OCI-M1 (cell line): Measurements from ENCODE around the gene LZTFL1.
A peak's percentile ranks its signal among the peaks of the same experiment; 100 is the strongest.
"Not testable (repeated sequence)": the region's sequence is repeated elsewhere in the genome, so short reads cannot be mapped to it uniquely, and the experiment has no call there.

Source experiments
- DNase-seq: peaks from one replicate; lab custom pipeline; 2025; lab: John Stamatoyannopoulos, UW

LZTFL1 gene

DNA sequence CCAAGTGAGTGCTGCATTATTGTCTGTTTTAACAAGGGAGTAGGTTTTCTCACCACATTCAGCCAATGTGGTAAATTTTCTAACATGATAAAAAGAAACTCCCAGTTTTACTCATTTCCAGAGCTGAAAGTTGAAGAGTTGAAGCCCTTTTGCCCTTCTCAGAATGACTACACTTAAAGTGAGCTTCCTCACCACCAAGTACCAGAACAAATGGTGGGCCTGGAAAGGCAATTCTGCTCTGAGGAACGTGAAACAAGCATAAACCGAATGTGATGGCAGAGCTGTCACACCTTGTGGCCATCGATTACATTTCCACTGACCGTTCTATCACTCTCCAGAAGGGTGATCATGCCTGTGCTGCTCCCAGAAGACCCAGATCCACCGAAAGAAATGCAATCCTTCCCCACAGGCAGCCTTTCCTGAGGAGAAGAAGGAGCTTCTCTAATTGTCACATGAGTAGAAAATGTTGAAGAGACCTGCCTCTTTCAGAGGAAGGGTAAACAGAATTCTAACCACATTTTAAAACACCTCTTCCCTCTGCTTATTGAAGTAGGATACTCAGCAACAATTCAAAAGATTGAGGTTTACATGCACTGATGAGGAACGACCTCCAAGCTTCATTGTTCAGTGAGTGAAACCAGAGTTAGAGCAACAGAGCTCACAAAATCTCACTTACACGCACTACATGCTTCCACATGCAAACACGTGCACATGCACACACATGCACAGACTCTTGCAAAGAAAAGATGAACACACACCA, 23.0 kb upstream of the LZTFL1 start:
- DNase-seq = peak; percentile 21

DNA sequence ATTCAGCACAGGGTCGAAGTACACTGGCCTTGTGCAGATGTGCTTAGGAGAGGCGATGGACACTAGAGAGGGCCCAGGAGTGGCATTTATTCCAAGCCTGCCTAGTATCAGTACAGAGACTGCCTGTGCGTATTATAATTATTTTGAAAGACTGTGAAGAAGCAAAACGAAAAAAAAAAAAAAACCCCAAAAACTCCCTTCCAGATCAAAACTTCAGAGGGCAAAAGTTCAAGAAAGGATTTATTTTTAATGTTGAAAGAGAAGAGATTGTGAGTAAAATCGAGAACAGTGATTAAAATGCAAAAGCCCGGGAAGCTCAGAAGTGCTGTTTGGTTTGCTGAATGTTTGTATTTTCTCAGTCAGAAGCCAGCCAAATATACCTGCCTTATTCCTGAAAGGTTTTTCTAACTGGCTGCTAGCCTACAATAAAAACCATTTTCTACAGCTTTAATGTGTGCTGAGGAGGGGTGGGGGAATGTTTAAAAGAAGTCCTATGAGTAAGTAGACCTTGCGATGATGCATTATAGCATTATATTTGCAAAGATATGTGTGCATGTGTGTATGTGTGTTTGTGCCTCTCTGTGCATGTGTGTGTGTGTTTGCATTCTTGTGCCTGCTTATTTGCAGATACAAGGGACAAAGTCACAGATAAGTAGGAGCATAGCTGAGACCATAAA, 19.3 kb upstream of the LZTFL1 start:
- DNase-seq = no peak

DNA sequence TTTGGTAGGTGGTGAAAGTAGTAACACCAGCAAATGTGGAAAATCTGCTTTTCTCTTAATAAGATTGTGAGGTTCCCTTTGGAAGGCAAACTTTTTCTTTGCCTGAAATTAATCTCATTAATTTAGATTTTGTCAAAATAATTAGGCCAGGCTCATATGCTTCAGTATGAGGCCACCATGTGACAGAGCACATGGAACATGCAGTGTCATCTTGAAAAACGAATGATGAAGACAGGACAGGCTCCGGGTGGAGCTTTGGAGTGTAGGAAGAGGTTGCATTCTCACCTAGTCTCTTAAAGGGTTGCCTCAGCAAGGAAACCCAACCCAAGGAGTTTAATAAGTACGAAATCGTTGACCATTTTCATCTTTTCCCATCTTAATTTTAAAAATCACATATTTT, 18.6 kb upstream of the LZTFL1 start:
- no peak for DNase-seq

DNA sequence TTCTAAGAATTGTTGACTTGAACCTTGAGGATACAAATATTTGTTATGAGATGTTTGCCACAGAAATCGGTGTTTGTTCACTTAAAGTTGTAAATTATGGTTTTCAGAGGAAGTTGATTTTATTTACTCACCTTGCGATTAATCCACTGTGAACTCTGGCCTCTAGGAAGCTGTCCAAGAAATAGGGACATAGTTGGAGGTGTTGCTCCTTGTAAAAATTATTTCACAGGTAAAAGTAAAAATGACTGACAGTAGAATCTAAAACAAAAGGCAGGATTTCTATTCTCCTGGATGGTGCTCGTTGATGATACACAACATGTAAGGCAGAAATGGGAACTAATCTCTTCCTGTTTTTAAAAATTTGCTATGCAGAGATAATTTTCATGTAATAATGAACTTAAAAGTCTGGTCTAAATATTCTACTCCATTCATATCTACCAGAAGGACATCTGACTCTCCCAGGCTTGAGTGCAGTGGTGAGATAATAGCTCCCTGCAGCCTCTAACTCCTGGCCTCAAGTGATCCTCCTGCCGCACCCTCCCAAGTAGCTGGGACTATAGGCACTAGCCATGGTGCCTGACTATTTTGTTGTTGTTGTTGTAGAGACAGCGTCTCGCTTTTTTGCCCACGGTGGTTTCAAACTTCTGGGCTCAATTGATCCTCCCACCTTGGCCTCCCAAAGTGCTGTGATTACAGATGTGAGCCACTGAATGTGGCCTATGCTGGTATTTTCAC, 17.1 kb upstream of the LZTFL1 start:
- peak; percentile 87 for DNase-seq

DNA sequence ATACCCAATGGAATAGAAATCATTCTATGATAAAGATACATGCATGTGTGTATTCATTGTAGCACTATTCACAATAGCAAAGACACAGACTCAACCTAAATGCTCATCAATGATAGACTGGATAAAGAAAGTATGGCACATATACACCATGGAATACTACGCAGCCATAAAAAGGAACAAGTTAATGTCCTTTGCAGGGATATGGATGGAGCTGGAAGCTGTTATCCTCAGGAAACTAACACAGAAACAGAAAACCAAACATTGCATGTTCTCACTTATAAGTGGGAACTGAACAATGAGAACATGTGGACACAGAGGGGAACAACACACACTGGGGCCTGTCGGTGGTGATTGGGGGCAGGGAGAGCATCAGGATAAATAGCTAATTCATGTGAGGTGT, 15.1 kb upstream of the LZTFL1 start:
- DNase-seq = not testable (repeated sequence)

DNA sequence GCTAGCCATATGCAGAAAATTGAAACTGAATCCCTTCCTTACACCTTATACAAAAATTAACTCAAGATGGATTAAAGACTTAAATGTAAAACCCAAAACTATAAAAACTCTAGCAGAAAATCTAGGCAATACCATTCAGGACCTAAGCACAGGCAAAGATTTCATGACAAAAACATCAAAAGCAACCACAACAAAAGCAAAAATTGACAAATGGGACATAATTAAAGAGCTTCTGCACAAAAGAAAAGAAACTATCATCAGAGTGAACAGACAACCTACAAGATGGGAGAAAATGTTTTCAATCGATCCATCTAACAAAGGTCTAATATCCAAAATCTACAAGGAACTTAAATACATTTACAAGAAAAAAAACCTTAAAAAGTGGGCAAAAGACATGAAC, 14.4 kb upstream of the LZTFL1 start:
- not testable (repeated sequence) for DNase-seq

DNA sequence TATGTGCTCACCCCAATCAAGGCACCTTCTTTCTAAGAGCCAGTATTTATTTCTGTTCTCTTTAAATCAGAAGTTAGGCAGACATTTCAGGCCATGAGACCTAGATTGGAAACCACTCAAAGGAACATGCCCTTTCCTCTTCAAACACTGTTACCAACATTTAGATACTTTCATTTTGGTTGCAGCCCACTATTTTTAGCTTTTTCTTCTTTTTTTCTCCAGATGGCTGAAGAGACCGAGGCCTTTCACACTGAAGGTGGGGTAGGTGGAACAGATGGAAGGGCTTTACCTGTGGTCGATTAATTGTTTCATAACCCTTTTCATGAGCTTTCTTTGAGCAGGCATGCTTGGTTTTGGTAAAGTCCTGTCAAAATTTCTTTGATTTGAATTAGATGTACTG, 10.9 kb upstream of the LZTFL1 start:
- DNase-seq = no peak

DNA sequence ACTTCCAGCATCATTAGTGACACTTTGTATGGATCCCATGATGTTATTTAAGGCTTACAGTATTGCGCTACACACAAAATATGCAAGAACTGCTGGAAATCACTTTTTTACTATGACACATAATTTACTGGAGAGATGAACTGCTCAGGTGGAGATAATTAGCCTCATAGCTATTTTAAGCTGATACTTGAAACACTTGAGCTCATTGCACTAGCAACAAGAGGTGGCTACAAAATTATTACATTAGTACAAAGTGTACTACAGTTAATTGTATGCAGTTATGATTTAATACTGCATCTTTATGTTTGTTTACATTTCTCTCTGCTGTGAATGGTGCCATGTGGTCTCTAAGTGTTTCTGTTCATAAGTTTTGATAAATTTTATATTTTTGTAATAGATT, 6.5 kb upstream of the LZTFL1 start:
- no peak for DNase-seq

DNA sequence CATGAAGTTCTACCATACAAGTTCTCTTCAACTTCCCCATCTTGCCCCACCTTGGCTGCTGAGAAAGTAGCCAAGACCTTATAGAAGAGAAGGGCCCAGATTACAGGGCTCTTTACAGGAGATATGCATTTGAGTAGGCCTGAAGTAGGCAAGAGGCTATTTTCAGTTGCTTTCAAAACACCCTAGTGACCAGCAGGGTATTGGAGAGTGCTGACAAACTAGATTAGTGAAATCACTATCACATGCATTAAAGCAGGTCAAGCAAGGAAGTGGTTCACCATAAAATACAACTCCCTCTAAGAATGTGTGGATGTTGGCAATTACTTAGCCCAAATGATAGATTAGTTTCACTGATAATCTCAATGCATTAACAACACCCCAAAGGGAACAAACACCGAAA, 2.7 kb upstream of the LZTFL1 start:
- peak; percentile 4 for DNase-seq

DNA sequence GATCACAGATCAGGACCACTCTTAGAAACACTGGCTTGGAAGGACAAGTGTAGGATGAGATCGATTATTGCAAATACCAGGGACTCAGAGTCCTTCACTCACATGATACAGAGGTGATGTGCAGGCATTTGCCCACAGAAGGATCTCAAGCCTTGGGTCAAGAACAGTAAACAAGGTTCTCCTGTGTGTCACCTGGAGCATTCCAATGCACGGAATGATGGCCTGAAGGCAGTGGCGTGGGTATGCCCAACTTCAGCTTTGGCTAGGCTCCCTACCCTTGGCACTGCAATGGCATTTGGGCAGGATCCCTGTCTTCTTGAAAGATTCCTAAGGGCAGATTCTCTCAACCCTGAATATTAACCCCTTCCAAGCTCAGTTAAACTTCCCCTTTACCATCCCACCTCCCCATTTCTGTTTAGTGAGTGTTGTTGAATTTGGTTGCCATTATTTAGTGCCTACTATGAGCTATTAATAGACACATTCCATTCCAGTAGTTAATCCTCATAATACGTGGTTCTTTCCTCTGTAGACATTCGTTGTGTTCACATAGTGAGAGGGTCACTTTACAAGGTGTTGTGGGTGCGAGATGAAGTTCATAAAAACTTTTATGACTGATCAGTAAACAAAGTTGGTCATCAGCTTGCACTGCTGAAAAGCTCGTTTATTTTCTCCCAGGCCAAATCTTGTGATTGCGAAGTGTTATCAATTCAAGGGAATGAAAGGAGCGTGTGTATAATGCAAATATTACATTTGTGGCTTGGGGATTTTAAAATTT, 1.1 kb upstream of the LZTFL1 start:
- no peak for DNase-seq

DNA sequence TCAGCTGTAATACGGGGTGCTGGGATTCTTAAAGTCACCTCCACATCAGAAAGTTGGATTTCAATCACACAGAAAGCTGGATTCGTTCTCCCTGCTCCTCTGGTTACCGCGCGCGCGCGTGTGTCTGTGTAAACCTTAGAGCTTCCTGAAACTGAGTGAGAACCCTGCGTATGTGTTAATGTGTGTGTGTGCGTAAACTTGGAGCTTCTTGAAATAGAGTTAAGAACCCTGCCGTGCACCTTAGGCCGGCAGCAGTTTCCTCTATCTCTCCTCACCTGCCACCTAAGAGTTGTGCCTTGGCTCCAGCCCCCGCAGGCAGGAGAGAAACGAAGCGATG, 531 bp downstream of the LZTFL1 start:
- peak; percentile 27 for DNase-seq

DNA sequence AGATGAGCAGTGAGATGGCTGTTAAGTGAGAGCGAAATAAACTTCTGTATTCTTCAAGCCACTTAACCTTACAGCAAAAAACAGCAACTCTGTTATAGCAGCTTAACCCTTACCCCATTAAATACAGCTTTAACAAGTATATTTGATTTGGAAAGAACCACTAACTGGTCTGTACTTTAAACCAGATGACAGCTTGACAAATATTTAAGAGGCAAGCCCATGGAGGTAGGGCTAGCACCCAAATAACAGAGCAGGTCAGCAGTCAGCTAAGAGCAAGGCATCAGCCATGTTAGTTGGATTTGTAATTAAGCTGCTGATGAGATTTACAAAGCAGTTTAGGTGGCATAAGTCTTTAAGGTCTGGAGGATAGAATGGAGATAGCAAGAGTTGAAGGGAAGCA, 3.5 kb downstream of the LZTFL1 start:
- no peak for DNase-seq

DNA sequence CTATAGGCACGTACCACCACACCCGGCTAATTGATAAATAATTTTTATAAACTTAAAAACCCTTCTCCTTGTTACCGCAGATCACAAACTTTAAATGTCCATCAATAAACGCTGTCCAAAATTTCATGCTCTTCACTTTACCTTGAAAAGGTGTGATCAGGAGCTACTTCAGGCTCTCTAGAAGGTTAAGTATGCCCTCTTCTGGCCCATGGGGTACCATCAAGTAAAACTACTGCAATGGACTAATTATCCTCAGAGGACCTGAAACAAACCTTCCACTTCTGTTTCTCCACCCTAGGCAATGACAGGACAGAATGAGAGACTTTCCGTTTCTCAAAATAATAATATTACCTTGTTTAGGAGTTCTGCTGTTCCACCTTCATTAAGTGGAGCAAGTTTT, 9.2 kb downstream of the LZTFL1 start:
- peak; percentile 11 for DNase-seq

DNA sequence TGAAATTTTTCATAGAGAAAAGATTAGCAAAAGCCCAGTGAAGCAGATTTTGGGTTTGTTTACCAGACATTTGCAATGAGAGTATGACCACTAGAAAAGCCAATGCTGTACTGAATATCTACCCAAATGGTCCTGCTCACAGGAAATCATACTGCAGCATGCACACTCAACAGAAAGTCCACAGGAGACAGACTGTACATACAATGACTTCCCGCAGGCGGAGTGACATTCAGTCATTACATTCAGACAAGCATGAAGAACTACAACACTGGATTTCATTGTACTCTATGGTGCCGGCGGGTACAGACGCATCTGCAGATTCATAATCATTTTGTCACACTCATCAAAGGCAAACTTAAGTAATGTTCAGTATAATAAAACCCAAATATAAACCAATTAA, 11.8 kb downstream of the LZTFL1 start:
- DNase-seq = no peak

DNA sequence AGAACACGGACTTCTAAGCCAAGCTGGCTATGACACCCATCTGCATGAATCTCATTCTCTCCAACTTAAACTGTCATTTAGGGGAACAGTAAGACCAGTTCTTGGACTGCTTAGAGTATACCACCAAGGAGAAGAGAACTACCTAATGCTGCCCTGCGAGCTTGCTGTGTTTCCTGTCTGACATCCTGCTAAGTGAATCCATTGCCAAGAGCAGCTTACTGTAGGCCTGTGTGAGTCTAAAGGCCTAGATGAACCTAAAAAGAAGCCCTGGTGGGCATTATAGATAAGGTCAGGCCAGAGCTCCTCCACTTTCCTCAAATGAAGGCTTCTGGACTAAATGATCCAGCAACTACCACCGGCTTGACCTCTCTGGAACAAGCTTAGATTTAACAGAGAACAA, 15.0 kb downstream of the LZTFL1 start:
- DNase-seq = no peak

DNA sequence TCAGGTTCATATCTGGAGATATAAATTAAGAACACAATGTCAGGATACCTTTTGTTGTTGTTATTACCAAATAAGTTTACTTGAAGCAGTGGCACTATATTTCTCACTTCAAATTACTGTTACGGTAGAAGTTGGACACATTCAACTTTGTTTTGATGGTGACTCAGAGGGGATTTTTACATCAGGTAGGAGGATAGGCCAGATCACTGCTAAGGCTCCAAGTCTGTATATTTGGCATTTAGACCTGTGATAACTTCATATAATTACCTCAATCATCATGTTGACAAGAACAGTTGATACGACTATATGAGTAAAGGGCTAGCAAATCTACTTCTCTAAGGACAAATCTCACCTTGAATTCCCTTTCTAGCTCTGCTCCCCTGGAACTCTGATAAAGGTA, 15.6 kb downstream of the LZTFL1 start:
- no peak for DNase-seq

DNA sequence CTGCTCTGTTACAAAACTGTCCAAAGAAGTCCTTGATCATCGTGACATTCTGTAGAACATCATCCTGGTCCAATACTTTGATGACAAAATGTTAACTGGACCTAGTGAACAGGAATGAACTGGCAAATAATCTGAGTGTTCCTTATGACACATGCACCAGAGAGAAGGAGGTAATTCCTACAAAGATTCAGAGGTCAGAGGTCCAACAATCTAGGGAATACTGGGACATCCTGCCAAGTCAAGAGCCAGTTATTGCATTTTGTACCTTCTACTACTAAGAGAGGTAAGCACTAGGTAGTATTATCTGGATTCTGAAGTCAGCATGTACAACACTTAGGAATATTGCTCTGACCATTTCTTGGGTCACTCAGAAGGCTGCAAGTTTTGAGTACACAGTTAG, 20.8 kb downstream of the LZTFL1 start:
- DNase-seq = no peak

DNA sequence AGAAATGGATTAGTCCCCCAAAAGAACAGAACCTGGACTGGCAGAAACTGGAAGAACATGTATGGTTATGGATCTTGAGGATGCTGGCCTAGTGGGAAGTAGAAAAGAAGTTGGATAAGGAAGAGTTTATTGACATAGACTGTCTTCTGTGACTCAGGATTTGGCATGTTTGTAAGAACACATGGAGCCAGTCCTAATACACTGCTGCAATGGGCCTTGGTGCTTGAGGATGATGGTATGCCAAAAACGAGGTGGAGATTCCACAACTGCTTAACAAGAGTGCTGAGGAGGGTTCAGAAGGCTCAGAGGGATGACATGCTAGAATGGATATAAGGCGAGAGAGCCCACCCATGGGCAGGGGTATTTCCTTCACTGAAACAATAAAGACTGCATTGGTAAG, 22.4 kb downstream of the LZTFL1 start:
- no peak for DNase-seq

DNA sequence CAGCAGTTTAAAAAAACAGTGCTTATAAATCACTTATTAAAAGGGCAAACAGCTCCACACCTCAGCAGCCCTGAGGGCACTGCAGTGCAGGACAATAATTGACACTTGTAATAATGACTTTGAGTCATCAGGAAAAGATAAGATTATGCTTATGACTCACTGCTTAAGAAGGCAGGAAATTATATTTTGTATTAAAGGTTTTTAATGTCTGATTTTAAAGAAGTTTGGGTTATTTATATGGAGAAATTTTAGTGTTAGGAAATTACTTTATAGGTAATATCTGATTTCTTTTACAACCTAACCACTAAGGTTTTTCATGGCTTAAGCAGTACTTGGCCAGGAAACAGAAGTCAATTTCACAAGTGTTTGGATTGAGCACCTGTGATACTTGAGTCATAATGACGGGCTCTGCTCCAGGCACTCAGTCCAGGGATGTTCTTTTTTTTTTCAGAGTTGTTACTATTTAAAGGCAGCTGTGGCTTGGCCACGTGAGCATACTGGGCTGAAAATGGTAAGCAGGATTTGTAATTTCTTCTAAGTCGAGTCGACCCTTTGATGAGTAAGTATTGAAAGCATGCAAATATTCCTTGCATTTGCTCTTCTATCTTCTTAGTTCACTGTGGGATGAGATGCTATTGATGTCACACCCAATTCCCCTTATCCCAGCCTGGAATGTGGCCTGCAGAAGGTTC, 23.9 kb downstream of the LZTFL1 start:
- DNase-seq = no peak

DNA sequence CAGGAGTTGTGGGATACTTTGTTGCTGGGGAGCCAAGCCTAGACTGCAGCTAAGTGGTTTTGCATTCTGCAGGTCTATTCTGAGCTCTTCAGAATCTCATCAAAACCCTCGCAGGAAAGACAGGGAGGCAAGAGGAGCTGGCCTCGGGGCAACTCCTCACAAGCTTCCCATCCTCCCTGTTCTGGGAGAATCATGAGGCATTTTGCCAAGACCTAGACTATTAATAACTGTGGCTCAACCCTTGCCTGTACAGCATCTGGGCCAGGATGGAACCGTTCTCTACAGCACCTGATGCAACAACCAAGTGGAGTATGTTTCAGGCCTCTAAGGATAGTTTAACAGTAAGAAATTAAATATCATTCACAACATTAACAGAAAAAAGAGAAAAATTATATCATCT, 25.4 kb downstream of the LZTFL1 start:
- no peak for DNase-seq

DNA sequence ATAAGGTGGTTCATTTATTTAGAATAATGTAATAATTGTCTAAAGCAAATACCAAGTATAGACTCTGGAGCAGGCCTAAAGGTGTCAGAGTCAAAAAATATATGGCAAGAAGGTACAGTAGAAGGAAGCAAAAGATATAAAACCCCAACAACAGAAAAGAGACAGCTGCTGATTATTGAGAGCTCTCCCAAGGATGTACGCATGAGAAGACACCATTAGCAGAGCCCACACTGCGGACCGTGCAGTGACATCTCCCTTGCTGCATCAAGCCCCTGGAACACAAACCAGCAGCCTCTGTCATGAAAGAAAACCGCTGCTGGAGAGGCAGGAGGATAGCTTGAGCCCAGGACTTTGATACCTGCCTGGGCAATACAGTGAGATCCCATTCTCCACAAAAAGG, 27.6 kb downstream of the LZTFL1 start:
- DNase-seq = no peak
